H1 (cell line): Measurements from ENCODE around the gene SNX27. TPM values are rescaled to one million over a fixed set of nuclear protein-coding genes. Genes with fewer than 3 reads are reported as not detected.

ENCODE experiments used
- CTCF ChIA-PET: fragments of 300-600 bp; sonication (Branson Sonifier 250); formaldehyde crosslinking; loops from one replicate; lab custom pipeline; 2021; ENCODE audit not compliant: partially characterized antibody; lab: Charles Lee
- POLR2A ChIA-PET: fragments of 300-600 bp; sonication (Branson Sonifier 250); formaldehyde crosslinking; loops from one replicate; lab custom pipeline; 2021; ENCODE audit warnings: inconsistent platforms; ENCODE audit not compliant: partially characterized antibody; lab: Charles Lee
- DNase-seq, 2 experiments: peaks; one replicate each; pipeline versions ENCODE4 v3.0.0 to v3.0.0-alpha.2; 2010 to 2022; ENCODE audit warnings: low spot score in 2 of 2, low read depth in 1 of 2, mixed read lengths in 1 of 2
- FAIRE-seq: peaks from 2 replicates; lab custom pipeline; 2011; peaks lifted over from hg19 to GRCh38; lab: Jason Lieb, UNC
- H2AFZ ChIP-seq: 2 replicates; pipeline ENCODE4 v1.8.1; 2012; ENCODE audit warnings: low read length, inconsistent platforms
- H2AK5ac ChIP-seq: 2 replicates; pipeline ENCODE4 v1.6.1; 2013; ENCODE audit warnings: low read depth, low read length
- H2BK120ac ChIP-seq: replicated peaks from 2 replicates; pipeline ENCODE3; 2013; ENCODE audit warnings: low read depth, low read length, inconsistent platforms
- H2BK12ac ChIP-seq: 2 replicates; pipeline ENCODE4 v1.6.1; 2013; ENCODE audit warnings: low read depth, low read length
- H2BK15ac ChIP-seq: 2 replicates; pipeline ENCODE4 v1.6.1; 2013; ENCODE audit warnings: low read length
- H2BK20ac ChIP-seq: 2 replicates; pipeline ENCODE4 v1.6.1; 2013; ENCODE audit warnings: low read length
- H2BK5ac ChIP-seq: 2 replicates; pipeline ENCODE4 v1.6.1; 2013; ENCODE audit warnings: low read depth, low read length
- H3K14ac ChIP-seq: 2 replicates; pipeline ENCODE4 v1.6.1; 2013; ENCODE audit warnings: inconsistent platforms; ENCODE audit not compliant: insufficient read length
- H3K18ac ChIP-seq: 2 replicates; pipeline ENCODE4 v1.6.1; 2013; ENCODE audit warnings: low read length; ENCODE audit errors: extremely low read depth
- H3K23ac ChIP-seq: 2 replicates; pipeline ENCODE4 v1.6.1; 2013; ENCODE audit warnings: inconsistent platforms; ENCODE audit not compliant: insufficient read length
- H3K23me2 ChIP-seq: 2 replicates; pipeline ENCODE4 v1.6.1; 2013; ENCODE audit warnings: low read depth, low read length
- H3K27ac ChIP-seq: 2 replicates; pipeline ENCODE4 v1.6.1; 2011; ENCODE audit warnings: low read depth, low read length, inconsistent platforms
- H3K27me3 ChIP-seq, 4 experiments: replicated peaks in 1 of 4; 1 replicate in 1 of 4; 2 replicates in 3 of 4; pipeline versions ENCODE4 v1.6.1 to v1.8.1; 2011 to 2013; ENCODE audit warnings: low read length in 3 of 4, mild to moderate bottlenecking in 3 of 4, inconsistent platforms in 2 of 4, mixed read lengths in 2 of 4, moderate library complexity in 1 of 4; ENCODE audit not compliant: control insufficient read depth in 3 of 4, insufficient read depth in 3 of 4; ENCODE audit errors: extremely low read depth in 1 of 4
- H3K36me3 ChIP-seq, 4 experiments: 2 replicates each; pipeline versions ENCODE4 v1.6.1 to v1.8.1; 2011 to 2013; ENCODE audit warnings: mild to moderate bottlenecking in 4 of 4, low read length in 3 of 4, moderate library complexity in 2 of 4, control low read depth in 1 of 4, inconsistent platforms in 1 of 4; ENCODE audit not compliant: insufficient read depth in 4 of 4, control insufficient read depth in 2 of 4
- H3K4ac ChIP-seq: replicated peaks from 2 replicates; pipeline ENCODE3; 2013; ENCODE audit warnings: low read length, low read depth, mixed read lengths, inconsistent platforms; ENCODE audit not compliant: insufficient read length
- H3K4me1 ChIP-seq, 4 experiments: replicated peaks in 1 of 4; 1 replicate in 1 of 4; 2 replicates in 3 of 4; pipeline versions ENCODE4 v1.6.1 to v1.8.1; 2011 to 2013; ENCODE audit warnings: low read length in 3 of 4, inconsistent platforms in 2 of 4, mixed read lengths in 1 of 4; ENCODE audit not compliant: insufficient read depth in 4 of 4, control insufficient read depth in 3 of 4
- H3K4me2 ChIP-seq, 2 experiments: 2 replicates each; pipeline versions ENCODE4 v1.6.1 to v1.8.1; 2011 to 2013; ENCODE audit warnings: low read depth in 2 of 2, low read length in 2 of 2, control low read depth in 1 of 2, inconsistent platforms in 1 of 2, mild to moderate bottlenecking in 1 of 2; ENCODE audit not compliant: insufficient read depth in 1 of 2
- H3K4me3 ChIP-seq, 4 experiments: fragments of 200-600, 300-600 bp in 1 of 4; sonication (generic), shearing (Covaris generic), sonication (Bioruptor Twin) in 1 of 4; 2 replicates each; pipeline versions ENCODE4 v1.5.1 to v1.8.1; 2011 to 2016; ENCODE audit warnings: low read length in 4 of 4, low read depth in 3 of 4, control low read depth in 2 of 4, inconsistent platforms in 2 of 4, mild to moderate bottlenecking in 2 of 4, mixed read lengths in 1 of 4, moderate library complexity in 1 of 4; ENCODE audit not compliant: insufficient read depth in 2 of 4; ENCODE audit errors: extremely low read depth in 1 of 4
- H3K56ac ChIP-seq: replicated peaks from 2 replicates; pipeline ENCODE3; 2013; ENCODE audit warnings: low read depth, mild to moderate bottlenecking, mixed read lengths, low read length, inconsistent platforms; ENCODE audit not compliant: insufficient read length
- H3K79me1 ChIP-seq: 2 replicates; pipeline ENCODE4 v1.6.1; 2013; ENCODE audit warnings: low read depth, low read length, control low read depth
- H3K79me2 ChIP-seq, 2 experiments: 2 replicates each; pipeline versions ENCODE4 v1.6.1 to v1.8.1; 2012 to 2013; ENCODE audit warnings: low read length in 2 of 2, mild to moderate bottlenecking in 2 of 2, inconsistent platforms in 1 of 2; ENCODE audit not compliant: insufficient read depth in 2 of 2, control insufficient read depth in 1 of 2
- H3K9ac ChIP-seq, 4 experiments: replicated peaks in 1 of 4; 1 replicate in 1 of 4; 2 replicates in 3 of 4; pipeline versions ENCODE4 v1.6.1 to v1.8.1; 2011 to 2013; ENCODE audit warnings: low read depth in 3 of 4, low read length in 3 of 4, control low read depth in 2 of 4, mild to moderate bottlenecking in 2 of 4, moderate library complexity in 2 of 4, inconsistent platforms in 1 of 4; ENCODE audit errors: extremely low read depth in 1 of 4
- H3K9me3 ChIP-seq, 2 experiments: 2 replicates each; pipeline versions ENCODE4 v1.6.1 to v1.8.1; 2012 to 2013; ENCODE audit warnings: mild to moderate bottlenecking in 2 of 2, moderate library complexity in 2 of 2, control low read depth in 1 of 2, inconsistent platforms in 1 of 2, low read depth in 1 of 2, low read length in 1 of 2, mixed read lengths in 1 of 2; ENCODE audit not compliant: insufficient read depth in 2 of 2
- H4K20me1 ChIP-seq, 2 experiments: replicated peaks in 1 of 2; 2 replicates each; pipeline versions ENCODE3 to v1.8.1; 2011 to 2013; ENCODE audit warnings: inconsistent platforms in 2 of 2, low read length in 2 of 2, mild to moderate bottlenecking in 1 of 2; ENCODE audit not compliant: insufficient read depth in 2 of 2, control insufficient read depth in 1 of 2
- H4K5ac ChIP-seq: 2 replicates; pipeline ENCODE4 v1.6.1; 2013; ENCODE audit warnings: low read length, low read depth, mixed read lengths, inconsistent platforms; ENCODE audit not compliant: insufficient read length
- H4K8ac ChIP-seq: 2 replicates; pipeline ENCODE4 v1.8.0; 2013; ENCODE audit warnings: mild to moderate bottlenecking, moderate library complexity, low read length, inconsistent platforms; ENCODE audit not compliant: insufficient read depth; ENCODE audit errors: extremely low read depth
- H4K91ac ChIP-seq: replicated peaks from 2 replicates; pipeline ENCODE3; 2013; ENCODE audit warnings: low read length, mixed read lengths, inconsistent platforms; ENCODE audit not compliant: insufficient read length
- ATF3 ChIP-seq: IDR thresholded peaks from 2 replicates; pipeline ENCODE4 v1.6.1; 2011; ENCODE audit warnings: low read depth, mild to moderate bottlenecking, low read length; ENCODE audit not compliant: insufficient read depth
- BACH1 ChIP-seq: IDR thresholded peaks from 2 replicates; pipeline ENCODE4 v1.6.1; 2012; ENCODE audit warnings: low read length, improper control_type of control experiment
- GABPA ChIP-seq: IDR thresholded peaks from 2 replicates; pipeline ENCODE4 v1.6.1; 2011; ENCODE audit warnings: mild to moderate bottlenecking, low read length, moderate library complexity, borderline replicate concordance; ENCODE audit not compliant: insufficient read depth
- JUN ChIP-seq: IDR thresholded peaks from 2 replicates; pipeline ENCODE4 v1.6.1; 2011; ENCODE audit warnings: low read depth, mild to moderate bottlenecking, improper control_type of control experiment, low read length
- MAX ChIP-seq: IDR thresholded peaks from 2 replicates; pipeline ENCODE4 v1.6.1; 2012; ENCODE audit warnings: inconsistent platforms
- NANOG ChIP-seq: IDR thresholded peaks from 2 replicates; pipeline ENCODE4 v1.6.1; 2011; ENCODE audit warnings: low read length, low read depth, mild to moderate bottlenecking, inconsistent platforms; ENCODE audit not compliant: insufficient read depth, poor library complexity, severe bottlenecking
- PHF8 ChIP-seq: fragments of 200-600 bp; sonication (generic); conservative IDR thresholded peaks from 2 replicates; pipeline ENCODE4 v1.7.1; 2012; ENCODE audit warnings: low read depth, mild to moderate bottlenecking, inconsistent platforms, low read length, moderate library complexity
- POLR2A ChIP-seq, 2 experiments: IDR thresholded peaks; 1 replicate in 1 of 2; 2 replicates in 1 of 2; pipeline ENCODE4 v1.6.1; 2011; ENCODE audit warnings: low read depth in 2 of 2, low read length in 2 of 2, mild to moderate bottlenecking in 2 of 2; ENCODE audit errors: control extremely low read depth in 1 of 2
- RBBP5 ChIP-seq: IDR thresholded peaks from 2 replicates; pipeline ENCODE4 v1.7.1; 2012; ENCODE audit warnings: low read depth, mild to moderate bottlenecking, inconsistent platforms, low read length, moderate library complexity, borderline replicate concordance
- SAP30 ChIP-seq: fragments of 300-600 bp; sonication (generic); IDR thresholded peaks from 2 replicates; pipeline ENCODE4 v1.7.1; 2012; ENCODE audit warnings: low read length, moderate library complexity, mild to moderate bottlenecking, inconsistent platforms; ENCODE audit not compliant: insufficient read depth, insufficient replicate concordance
- SP2 ChIP-seq: IDR thresholded peaks from 2 replicates; pipeline ENCODE4 v1.6.1; 2012; ENCODE audit warnings: mild to moderate bottlenecking, low read length, inconsistent platforms
- TCF12 ChIP-seq: IDR thresholded peaks from 2 replicates; pipeline ENCODE4 v1.6.1; 2011; ENCODE audit warnings: low read depth, mild to moderate bottlenecking, low read length
- WGBS, 2 experiments: shearing (Covaris generic) in 1 of 2; methylation state at CpG; one replicate each; pipeline versions ENCODE4 v1.1.6 to v1.1.7; 2013 to 2015; ENCODE audit warnings: low lambda C conversion rate in 2 of 2, mixed read lengths in 2 of 2, inconsistent platforms in 1 of 2, low coverage in 1 of 2, missing lambda C conversion rate in 1 of 2; ENCODE audit not compliant: insufficient replicate concordance in 2 of 2, insufficient coverage in 1 of 2, insufficient read length in 1 of 2; ENCODE audit errors: extremely low coverage in 1 of 2, missing lambda C conversion rate in 1 of 2; 5-methylcytosine and 5-hydroxymethylcytosine counted together
- polyA plus RNA-seq, 7 experiments: library from polyadenylated mRNA; depleted of rRNA in 3 of 7; stranded (reverse) in 5 of 7; unstranded in 2 of 7; fragments of >200 nt in 5 of 7; fragments of 200-250 nt in 2 of 7; gene quantifications; 1 replicate in 5 of 7; 2 replicates in 1 of 7; 4 replicates in 1 of 7; pipeline versions ENCODE4 v1.2.1 to v1.2.3, GENCODE V29; 2011 to 2013; ENCODE audit warnings: missing spikeins in 2 of 7, mixed read lengths in 2 of 7
- total RNA-seq: library from RNA; stranded (reverse); fragmentation: NEBNext Ultra II Directional; extraction: Animal tissue kit (Norgen Biotek cat#: 25700); gene quantifications from 2 replicates; pipeline ENCODE4 v1.2.1, GENCODE V29; 2021

The SNX27 gene
- total and polyA plus RNA-seq, 2 of the 8 experiments (the other 6 are each of a cell fraction or from before 2014, with no cell fraction given), result 23.4 to 65.4 TPM

GRCh38 chr1:151711044-151711800, 99.4 kb downstream of the SNX27 start:
- H3K9ac ChIP-seq, result no peak overlapping the region
- FAIRE-seq, result no peak
- no peak for TF ChIP-seq GABPA
- TF ChIP-seq MAX, result no peak
- no peak for TF ChIP-seq SP2
- no peak for TF ChIP-seq POLR2A (IDR thresholded peaks at IDR 0.05; ENCODE audit: control extremely low read depth in 1 of 2, low read depth in 2 of 2, low read length in 2 of 2)
- no peak for TF ChIP-seq RBBP5
- TF ChIP-seq TCF12, result no peak
- no peak for TF ChIP-seq JUN
- TF ChIP-seq SAP30, result no peak
- no peak for TF ChIP-seq NANOG
- TF ChIP-seq BACH1, result no peak
- no peak for TF ChIP-seq PHF8
- no peak for TF ChIP-seq ATF3

More at GRCh38 chr1:151711044-151711800, 99.4 kb downstream of the SNX27 start:
- H2BK15ac ChIP-seq, result no peak overlapping the region
- no peak overlapping the region for H2AK5ac ChIP-seq
- H3K9me3 ChIP-seq, result no peaks in the 10 kb centered on the region
- no peak overlapping the region for H3K23ac ChIP-seq
- H3K56ac ChIP-seq, result no peak overlapping the region
- no peak overlapping the region; the same call in 1 of the 2 replicates for H2BK5ac ChIP-seq
- H3K4me2 ChIP-seq, result no peak overlapping the region
- no peak overlapping the region for H3K14ac ChIP-seq
- H3K27me3 ChIP-seq, result no peaks in the 10 kb centered on the region; a peak in 1 of 7 replicates
- H3K4ac ChIP-seq, result no peak overlapping the region
- peaks cover 0 to 6% (median under 1%) of the 10 kb centered on the region in 4 experiments; a peak in 5 of 7 replicates for H3K4me1 ChIP-seq
- H3K79me1 ChIP-seq, result no peaks in the 10 kb centered on the region
- H3K4me3 ChIP-seq, result no peak overlapping the region
- H4K8ac ChIP-seq, result no peak overlapping the region
- ChIA-PET CTCF (interaction anchor here (2.0 kb wide), 1 partner anchor 23 kb away, joined by 4 read pairs; no protein-coding TSS in a partner anchor), POLR2A (no interaction called here)
- no peak overlapping the region for H2BK20ac ChIP-seq
- no peak for DNase-seq
- H2BK120ac ChIP-seq, result no peak overlapping the region
- no peak overlapping the region for H4K91ac ChIP-seq
- no peak overlapping the region for H2BK12ac ChIP-seq
- H3K23me2 ChIP-seq, result peaks cover 4% of the 10 kb centered on the region; the same call in 1 of the 2 replicates
- H3K79me2 ChIP-seq, result no peaks in the 10 kb centered on the region
- 94% methylated on average over 20 of the region's 21 CpGs; no CpG with 5 or more reads in 1 of the 2 experiments for WGBS, 2 experiments
- H4K20me1 ChIP-seq, result no peaks in the 10 kb centered on the region
- H4K5ac ChIP-seq, result no peak overlapping the region
- H3K18ac ChIP-seq, result no peak overlapping the region
- no peak overlapping the region for H3K27ac ChIP-seq
- H2AFZ ChIP-seq, result no peak overlapping the region
- H3K36me3 ChIP-seq, result no peaks in the 10 kb centered on the region
